Endothelial cell of umbilical vein (primary cell): ENCODE measurements around the gene D2HGDH. TPM values are rescaled to one million over a fixed set of nuclear protein-coding genes. Genes with fewer than 3 reads are reported as not detected.

Source experiments
- BruUV-seq: library from RNA; stranded (reverse); fragments of 400-500 nt; replicated peaks from 2 replicates; lab custom pipeline; 2021; lab: Mats Ljungman, UMichigan
- CTCF ChIA-PET: fragments of 300-600, 350-600 bp; sonication (Branson Sonifier 250); formaldehyde crosslinking; loops from one replicate; lab custom pipeline; 2021; ENCODE audit warnings: antibody characterized with exemption, inconsistent platforms; lab: Charles Lee
- POLR2A ChIA-PET: fragments of 300-600, 350-600 bp; sonication (Branson Sonifier 250); formaldehyde crosslinking; loops from one replicate; lab custom pipeline; 2021; ENCODE audit warnings: antibody characterized with exemption, inconsistent platforms; lab: Charles Lee
- DNase-seq: peaks from one replicate; pipeline ENCODE4 v3.0.0-alpha.2; 2011; ENCODE audit warnings: low read depth, low spot score
- FAIRE-seq: peaks from 2 replicates; lab custom pipeline; 2011; peaks lifted over from hg19 to GRCh38; lab: Jason Lieb, UNC
- H2AFZ ChIP-seq: 2 replicates; pipeline ENCODE4 v1.6.0; 2012; ENCODE audit warnings: low read depth, low read length, control low read depth, inconsistent platforms
- H3K27ac ChIP-seq: 2 replicates; pipeline ENCODE4 v1.5.1; 2011; ENCODE audit warnings: low read depth, mild to moderate bottlenecking, control low read depth, low read length, moderate library complexity; ENCODE audit not compliant: insufficient read depth
- H3K27me3 ChIP-seq, 2 experiments: 2 replicates each; pipeline versions ENCODE4 v1.6.0 to v1.6.1; 2011; ENCODE audit warnings: low read length in 2 of 2, mixed read lengths in 1 of 2; ENCODE audit not compliant: control insufficient read depth in 2 of 2, insufficient read depth in 2 of 2
- H3K36me3 ChIP-seq, 2 experiments: 2 replicates in 1 of 2; 3 replicates in 1 of 2; pipeline ENCODE4 v1.5.1; 2011; ENCODE audit warnings: low read length in 2 of 2, mild to moderate bottlenecking in 1 of 2, moderate library complexity in 1 of 2; ENCODE audit not compliant: control insufficient read depth in 2 of 2, insufficient read depth in 2 of 2; ENCODE audit errors: extremely low read depth in 1 of 2
- H3K4me1 ChIP-seq: 3 replicates; pipeline ENCODE4 v1.5.1; 2011; ENCODE audit warnings: mild to moderate bottlenecking, low read length; ENCODE audit not compliant: control insufficient read depth, insufficient read depth; ENCODE audit errors: extremely low read depth
- H3K4me2 ChIP-seq: 2 replicates; pipeline ENCODE4 v1.6.1; 2011; ENCODE audit warnings: low read length, control low read depth, mixed read lengths; ENCODE audit not compliant: insufficient read depth
- H3K4me3 ChIP-seq, 3 experiments: fragments of 200-600 bp in 1 of 3; sonication (generic), shearing (Covaris generic) in 1 of 3; replicated peaks in 1 of 3; 2 replicates each; pipeline ENCODE4 v1.5.1; 2011 to 2016; ENCODE audit warnings: control low read depth in 3 of 3, low read length in 3 of 3, mild to moderate bottlenecking in 2 of 3, inconsistent platforms in 1 of 3, low read depth in 1 of 3, moderate library complexity in 1 of 3; ENCODE audit not compliant: insufficient read depth in 1 of 3
- H3K79me2 ChIP-seq: 2 replicates; pipeline ENCODE4 v1.6.0; 2012; ENCODE audit warnings: low read length, inconsistent platforms; ENCODE audit not compliant: control insufficient read depth, insufficient read depth
- H3K9ac ChIP-seq: replicated peaks from 2 replicates; pipeline ENCODE3; 2011; ENCODE audit warnings: low read length, control low read depth; ENCODE audit not compliant: insufficient read depth; ENCODE audit errors: extremely low read depth
- H3K9me1 ChIP-seq: replicated peaks from 3 replicates; pipeline ENCODE4 v1.6.0; 2011; ENCODE audit warnings: mild to moderate bottlenecking, low read length; ENCODE audit not compliant: control insufficient read depth, insufficient read depth; ENCODE audit errors: extremely low read depth
- H3K9me3 ChIP-seq: replicated peaks from 2 replicates; pipeline ENCODE4 v1.5.1; 2012; ENCODE audit warnings: low read length, inconsistent platforms; ENCODE audit not compliant: control insufficient read depth, insufficient read depth
- H4K20me1 ChIP-seq: replicated peaks from 2 replicates; pipeline ENCODE3; 2011; ENCODE audit warnings: mild to moderate bottlenecking, low read length; ENCODE audit not compliant: control insufficient read depth, insufficient read depth; ENCODE audit errors: extremely low read depth
- CTCF ChIP-seq, 2 donors: IDR thresholded peaks; 1 replicate in 1 of 2; 2 replicates in 1 of 2; pipeline ENCODE4 v1.5.1; 2011; ENCODE audit warnings: low read length in 2 of 2, mild to moderate bottlenecking in 2 of 2, moderate library complexity in 2 of 2, control low read depth in 1 of 2, inconsistent platforms in 1 of 2, low read depth in 1 of 2; ENCODE audit not compliant: insufficient read depth in 1 of 2; ENCODE audit errors: extremely low read depth in 1 of 2
- EZH2 ChIP-seq: IDR thresholded peaks from 2 replicates; pipeline ENCODE4 v1.6.1; 2012; ENCODE audit warnings: borderline replicate concordance, low read depth, mild to moderate bottlenecking, moderate library complexity, low read length, inconsistent platforms; ENCODE audit not compliant: severe bottlenecking
- FOS ChIP-seq: IDR thresholded peaks from 2 replicates; pipeline ENCODE4 v1.6.1; 2011; ENCODE audit warnings: mild to moderate bottlenecking, low read length, moderate library complexity, borderline replicate concordance; ENCODE audit not compliant: insufficient read depth
- GATA2 ChIP-seq: IDR thresholded peaks from 2 replicates; pipeline ENCODE4 v1.7.0; 2011; ENCODE audit warnings: low read depth, mild to moderate bottlenecking, moderate library complexity, mixed read lengths, low read length; ENCODE audit not compliant: insufficient read length, insufficient read depth
- JUN ChIP-seq: IDR thresholded peaks from 2 replicates; pipeline ENCODE4 v1.6.1; 2011; ENCODE audit warnings: borderline replicate concordance, low read depth; ENCODE audit not compliant: insufficient read length, insufficient read depth
- MAX ChIP-seq: IDR thresholded peaks from 2 replicates; pipeline ENCODE4 v1.6.1; 2011; ENCODE audit not compliant: insufficient read depth, insufficient read length
- MYC ChIP-seq: IDR thresholded peaks from one replicate; pipeline ENCODE4 v1.6.1; 2011; ENCODE audit warnings: mild to moderate bottlenecking, low read depth, low read length
- POLR2A ChIP-seq: IDR thresholded peaks from 2 replicates; pipeline ENCODE4 v1.6.1; 2012; ENCODE audit warnings: low read depth, mild to moderate bottlenecking, control low read depth, low read length
- POLR2AphosphoS5 ChIP-seq: IDR thresholded peaks from 2 replicates; pipeline ENCODE4 v1.6.1; 2012; ENCODE audit warnings: low read depth, mild to moderate bottlenecking, control low read depth, low read length, moderate library complexity; ENCODE audit not compliant: insufficient read depth
- dilution Hi-C: fragments of 300-500 bp; cut with MboI; formaldehyde crosslinking; loops from one replicate; pipeline ENCODE4 v1.15.0; 2019; ENCODE audit warnings: low sequenced_read_pairs; ENCODE audit not compliant: extremely low pct_ligation_motif_present
- intact Hi-C: fragments of 100-400 bp; cut with micrococcal nuclease; formaldehyde crosslinking; loops from one replicate; pipeline ENCODE4 v1.10.0; 2022
- polyA plus RNA-seq, 4 experiments: library from polyadenylated mRNA; depleted of rRNA in 3 of 4; stranded (reverse) in 3 of 4; unstranded in 1 of 4; fragments of >200 nt; gene quantifications; 2 replicates each; pipeline versions ENCODE4 v1.2.1 to v1.2.3, GENCODE V29; 2011 to 2012; ENCODE audit warnings: missing spikeins in 1 of 4
- total RNA-seq: library from RNA; stranded (reverse); gene quantifications from 2 replicates; pipeline ENCODE4 v1.2.3, GENCODE V29; 2021

D2HGDH gene
- total and polyA plus RNA-seq, 2 donors (not counting 3 experiments of a cell fraction or from before 2014, with no cell fraction given), result 22.3 TPM

GRCh38 chr2:241755166-241755565, 20.7 kb downstream of the D2HGDH start:
- Histone ChIP-seq H2AFZ (no peak overlapping the region), H3K4me1 (no peaks in the 10 kb centered on the region), H3K36me3 (peaks cover 0 to 11% of the 10 kb centered on the region in 2 experiments), H3K9ac (no peak overlapping the region), H3K9me1 (no peaks in the 10 kb centered on the region), H3K9me3 (no peaks in the 10 kb centered on the region), H3K4me3 (no peak overlapping the region), H3K79me2 (no peaks in the 10 kb centered on the region), H3K27me3 (no peaks in the 10 kb centered on the region), H3K27ac (no peak overlapping the region), H3K4me2 (no peak overlapping the region), H4K20me1 (no peaks in the 10 kb centered on the region)
- dilution Hi-C loops (no loop called here), intact Hi-C loops (no loop called here)
- FAIRE-seq, result no peak
- no TSS peak for BruUV-seq
- TF ChIP-seq MYC (no peak), GATA2 (no peak), MAX (no peak), POLR2A (no peak), JUN (no peak), EZH2 (no peak), CTCF (IDR thresholded peaks at IDR 0.05; ENCODE audit: extremely low read depth in 1 of 2, insufficient read depth in 1 of 2, low read depth in 1 of 2, low read length in 2 of 2) (no peak), FOS (no peak), POLR2AphosphoS5 (no peak)
- DNase-seq, result no peak
- CTCF ChIA-PET, result no interaction called here
- POLR2A ChIA-PET, result no interaction called here
